Measurements from ENCODE around the gene SSBP3. TPM values are rescaled to one million over a fixed set of nuclear protein-coding genes. Genes with fewer than 3 reads are reported as not detected.

The SSBP3 gene
- total RNA-seq, 1 experiment from 2014 or later, result 15.0 TPM

DNA sequence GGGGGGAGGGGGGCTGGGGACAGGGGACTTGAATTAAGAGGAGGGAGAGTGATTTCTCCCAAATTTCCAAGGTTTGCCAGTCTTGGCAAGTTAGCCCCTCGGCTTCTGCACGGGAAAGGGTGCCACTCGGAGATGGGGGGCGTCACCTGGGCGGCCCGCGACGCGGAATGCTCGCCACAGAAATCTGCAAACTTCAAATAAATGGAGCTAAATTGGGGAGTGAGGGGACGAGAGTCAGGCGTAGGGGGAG, 885 bp upstream of the SSBP3 start:
- H3K9ac ChIP-seq (ENCODE audit: low read length), result peak overlapping the region; percentile 33; the same call in 1 of the 2 replicates
- DNase-seq, result no peak
- H3K27me3 ChIP-seq (ENCODE audit: low read length), result no peaks in the 10 kb centered on the region
- ATAC-seq, result no peak
- TF ChIP-seq EZH2 (IDR thresholded peaks at IDR 0.05; ENCODE audit: low read length, unreplicated experiment) (no peak), EZH2phosphoT487 (IDR thresholded peaks at IDR 0.05; ENCODE audit: borderline replicate concordance, low read length) (no peak)
- TF ChIP-seq, protein P1, sequence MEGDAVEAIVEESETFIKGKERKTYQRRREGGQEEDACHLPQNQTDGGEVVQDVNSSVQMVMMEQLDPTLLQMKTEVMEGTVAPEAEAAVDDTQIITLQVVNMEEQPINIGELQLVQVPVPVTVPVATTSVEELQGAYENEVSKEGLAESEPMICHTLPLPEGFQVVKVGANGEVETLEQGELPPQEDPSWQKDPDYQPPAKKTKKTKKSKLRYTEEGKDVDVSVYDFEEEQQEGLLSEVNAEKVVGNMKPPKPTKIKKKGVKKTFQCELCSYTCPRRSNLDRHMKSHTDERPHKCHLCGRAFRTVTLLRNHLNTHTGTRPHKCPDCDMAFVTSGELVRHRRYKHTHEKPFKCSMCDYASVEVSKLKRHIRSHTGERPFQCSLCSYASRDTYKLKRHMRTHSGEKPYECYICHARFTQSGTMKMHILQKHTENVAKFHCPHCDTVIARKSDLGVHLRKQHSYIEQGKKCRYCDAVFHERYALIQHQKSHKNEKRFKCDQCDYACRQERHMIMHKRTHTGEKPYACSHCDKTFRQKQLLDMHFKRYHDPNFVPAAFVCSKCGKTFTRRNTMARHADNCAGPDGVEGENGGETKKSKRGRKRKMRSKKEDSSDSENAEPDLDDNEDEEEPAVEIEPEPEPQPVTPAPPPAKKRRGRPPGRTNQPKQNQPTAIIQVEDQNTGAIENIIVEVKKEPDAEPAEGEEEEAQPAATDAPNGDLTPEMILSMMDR (conservative IDR thresholded peaks at IDR 0.05; ENCODE audit: low read depth, low read length), result no peak
- intact Hi-C loops (cut with micrococcal nuclease), result loop anchor here (1.0 to 10.0 kb wide), 7 partner anchors 40 to 1080 kb away; partner anchors contain the start of genes CYB5RL, LRP8 and MRPL37
- peaks cover 38% of the 10 kb centered on the region for H3K4me1 ChIP-seq (ENCODE audit: insufficient read depth, low read length)
- ChIA-PET CTCF (interaction anchor here (0.5 to 2.3 kb wide), 7 partner anchors 80 to 539 kb away, joined by 4 to 26 read pairs (median 6); no protein-coding TSS in a partner anchor), POLR2A (ENCODE audit: unreplicated experiment) (interaction anchor here (0.6 kb wide), 1 partner anchor 207 kb away, joined by 42 read pairs; the partner anchor contains the start of genes CYB5RL and MRPL37)
- no peaks in the 10 kb centered on the region for H3K36me3 ChIP-seq (ENCODE audit: low read depth, low read length)
- peaks cover 16% of the 10 kb centered on the region for H3K79me2 ChIP-seq (ENCODE audit: low read length)
- H3K9me2 ChIP-seq (replicated peaks; ENCODE audit: low read length), result no peaks in the 10 kb centered on the region
- peaks cover 8% of the 10 kb centered on the region; the same call in 1 of the 2 replicates for H4K20me1 ChIP-seq (ENCODE audit: low read length)
- peak overlapping the region; percentile 93 for H2AFZ ChIP-seq (ENCODE audit: low read length)
- peak overlapping the region; percentile 86 for H3K4me3 ChIP-seq (ENCODE audit: low read length)
- H3K9me3 ChIP-seq (ENCODE audit: low read length), result no peaks in the 10 kb centered on the region
- BruUV-seq (replicated peaks), result no TSS peak
- H3K4me2 ChIP-seq (ENCODE audit: low read length), result peak overlapping the region; percentile 94
- H3K27ac ChIP-seq (ENCODE audit: low read length), result peak overlapping the region; percentile 89
- H3F3A ChIP-seq (ENCODE audit: low read length, unreplicated experiment), result peaks cover 5% of the 10 kb centered on the region

DNA sequence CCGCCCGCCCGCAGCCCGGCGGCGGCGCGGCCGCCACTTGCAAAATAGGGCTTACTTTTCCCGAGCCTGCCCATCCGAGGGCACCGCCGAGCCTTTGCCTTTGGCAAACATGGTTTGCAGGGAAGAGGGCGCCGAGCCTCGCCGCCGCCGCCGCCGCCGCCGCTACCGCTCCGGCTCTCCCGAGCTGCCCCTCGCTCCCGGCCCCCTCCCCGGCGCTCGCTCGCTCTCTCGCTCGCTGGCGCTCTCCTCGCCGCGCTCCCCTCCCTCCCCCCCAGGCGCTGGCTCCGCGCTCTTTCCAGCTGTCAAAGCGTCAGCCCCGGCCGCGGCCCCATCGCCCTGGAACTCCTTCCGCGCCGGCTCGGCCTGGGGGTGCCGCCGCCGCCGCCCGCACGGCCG, 298 bp downstream of the SSBP3 start:
- Histone ChIP-seq H4K20me1 (ENCODE audit: low read length) (peaks cover 8% of the 10 kb centered on the region; the same call in 1 of the 2 replicates), H3K9ac (ENCODE audit: low read length) (no peak overlapping the region), H3K79me2 (ENCODE audit: low read length) (peaks cover 16% of the 10 kb centered on the region), H3K4me2 (ENCODE audit: low read length) (peak overlapping the region; percentile 49; the same call in 1 of the 2 replicates), H3K9me3 (ENCODE audit: low read length) (no peaks in the 10 kb centered on the region), H3K4me1 (ENCODE audit: insufficient read depth, low read length) (peaks cover 38% of the 10 kb centered on the region), H3K4me3 (ENCODE audit: low read length) (peak overlapping the region; percentile 53; the same call in 1 of the 2 replicates), H3K9me2 (replicated peaks; ENCODE audit: low read length) (no peaks in the 10 kb centered on the region), H3F3A (ENCODE audit: low read length, unreplicated experiment) (peaks cover 5% of the 10 kb centered on the region), H3K27ac (ENCODE audit: low read length) (no peak overlapping the region), H3K36me3 (ENCODE audit: low read depth, low read length) (peaks cover 5% of the 10 kb centered on the region; the same call in 1 of the 2 replicates), H2AFZ (ENCODE audit: low read length) (no peak overlapping the region), H3K27me3 (ENCODE audit: low read length) (no peaks in the 10 kb centered on the region)
- CTCF ChIA-PET, result interaction anchor here (1.0 to 2.3 kb wide), 2 partner anchors 82 to 83 kb away, joined by 3 to 26 read pairs; no protein-coding TSS in a partner anchor
- DNase-seq (peak; percentile 17), ATAC-seq (peak; percentile 4)
- no TSS peak for BruUV-seq (replicated peaks)
- intact Hi-C loops (cut with micrococcal nuclease), result loop anchor here (5.0 to 10.0 kb wide), 4 partner anchors 154 to 1079 kb away; partner anchors contain the start of genes CYB5RL, LRP8 and MRPL37
- TF ChIP-seq, protein P1 (conservative IDR thresholded peaks at IDR 0.05; ENCODE audit: low read depth, low read length), result no peak
- no peak for TF ChIP-seq EZH2 (IDR thresholded peaks at IDR 0.05; ENCODE audit: low read length, unreplicated experiment)
- no peak for TF ChIP-seq EZH2phosphoT487 (IDR thresholded peaks at IDR 0.05; ENCODE audit: borderline replicate concordance, low read length)
- POLR2A ChIA-PET (ENCODE audit: unreplicated experiment), result interaction anchor here (0.7 to 1.0 kb wide), 2 partner anchors 16 to 83 kb away, joined by 5 to 22 read pairs; no protein-coding TSS in a partner anchor
